ENCODE results near the gene SSBP4. TPM values are rescaled to one million over a fixed set of nuclear protein-coding genes. Genes with fewer than 3 reads are reported as not detected.

The SSBP4 gene
- total RNA-seq, 1 donor from 2014 or later: 56.6 TPM

DNA sequence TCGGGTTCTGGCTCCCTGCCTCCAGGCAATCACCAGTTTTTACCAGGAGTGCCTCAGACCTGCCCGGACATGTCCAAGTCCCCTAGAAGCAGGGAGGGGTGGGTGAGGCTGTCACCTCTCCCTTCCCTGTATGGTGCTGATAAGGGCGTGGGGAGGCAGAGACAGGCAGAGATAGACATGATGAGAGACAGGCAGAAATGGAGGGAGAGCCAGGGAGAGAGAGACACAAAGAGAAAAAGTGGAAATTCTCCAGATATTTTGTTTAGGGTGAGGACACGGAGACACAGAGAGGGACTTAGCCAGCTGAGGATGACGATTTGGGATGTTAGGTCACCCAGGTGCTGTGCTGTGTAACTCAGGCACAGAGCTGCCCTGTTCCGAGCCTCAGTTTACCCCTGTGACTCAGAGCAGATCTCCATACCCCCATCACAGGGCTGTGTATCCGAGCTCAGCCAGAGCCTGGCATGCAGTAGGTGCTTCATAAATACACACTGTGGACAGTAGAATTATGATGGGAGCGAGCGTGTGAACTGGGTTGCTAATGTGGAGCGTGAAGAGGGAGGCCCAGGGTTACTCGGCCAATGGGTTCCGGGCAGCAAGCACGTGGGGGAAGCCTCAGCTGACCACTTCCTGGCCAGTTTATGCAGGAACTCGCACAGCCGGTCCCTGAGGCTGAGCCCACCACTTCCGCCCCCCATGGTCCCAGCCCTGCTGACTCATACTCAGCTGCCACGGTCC is 45.1 kb upstream of the SSBP4 start:
- Histone ChIP-seq H3K4me3 (ENCODE audit: insufficient read depth, low read depth, low read length) (no peak overlapping the region), H2AFZ (ENCODE audit: low read depth, low read length) (peak overlapping the region; percentile 29), H3K79me2 (ENCODE audit: insufficient read depth, low read length) (no peaks in the 10 kb centered on the region), H4K20me1 (ENCODE audit: insufficient read depth, low read length) (no peaks in the 10 kb centered on the region), H3K9ac (ENCODE audit: low read length) (peak overlapping the region; percentile 72), H3K4me1 (ENCODE audit: insufficient read depth, low read length) (peaks cover 24% of the 10 kb centered on the region), H3K27ac (ENCODE audit: low read depth, low read length) (peak overlapping the region; percentile 92), H3K36me3 (ENCODE audit: insufficient read depth, low read length) (no peaks in the 10 kb centered on the region), H3K9me3 (ENCODE audit: insufficient read depth, low read depth, low read length) (no peaks in the 10 kb centered on the region), H3K4me2 (ENCODE audit: low read length) (peak overlapping the region; percentile 49), H3K27me3 (ENCODE audit: insufficient read depth, low read length) (no peaks in the 10 kb centered on the region)
- peak overlapping the region; percentile 96 for H3K27ac Mint-ChIP-seq (ENCODE audit: unreplicated experiment)
- H3K9me3 Mint-ChIP-seq (ENCODE audit: unreplicated experiment): no peaks in the 10 kb centered on the region
- peaks cover 19% of the 10 kb centered on the region for H3K4me1 Mint-ChIP-seq (ENCODE audit: low read depth, unreplicated experiment)
- TF ChIP-seq EZH2 (IDR thresholded peaks at IDR 0.05; ENCODE audit: insufficient read depth, low read length): no peak
- TF ChIP-seq, protein P1, sequence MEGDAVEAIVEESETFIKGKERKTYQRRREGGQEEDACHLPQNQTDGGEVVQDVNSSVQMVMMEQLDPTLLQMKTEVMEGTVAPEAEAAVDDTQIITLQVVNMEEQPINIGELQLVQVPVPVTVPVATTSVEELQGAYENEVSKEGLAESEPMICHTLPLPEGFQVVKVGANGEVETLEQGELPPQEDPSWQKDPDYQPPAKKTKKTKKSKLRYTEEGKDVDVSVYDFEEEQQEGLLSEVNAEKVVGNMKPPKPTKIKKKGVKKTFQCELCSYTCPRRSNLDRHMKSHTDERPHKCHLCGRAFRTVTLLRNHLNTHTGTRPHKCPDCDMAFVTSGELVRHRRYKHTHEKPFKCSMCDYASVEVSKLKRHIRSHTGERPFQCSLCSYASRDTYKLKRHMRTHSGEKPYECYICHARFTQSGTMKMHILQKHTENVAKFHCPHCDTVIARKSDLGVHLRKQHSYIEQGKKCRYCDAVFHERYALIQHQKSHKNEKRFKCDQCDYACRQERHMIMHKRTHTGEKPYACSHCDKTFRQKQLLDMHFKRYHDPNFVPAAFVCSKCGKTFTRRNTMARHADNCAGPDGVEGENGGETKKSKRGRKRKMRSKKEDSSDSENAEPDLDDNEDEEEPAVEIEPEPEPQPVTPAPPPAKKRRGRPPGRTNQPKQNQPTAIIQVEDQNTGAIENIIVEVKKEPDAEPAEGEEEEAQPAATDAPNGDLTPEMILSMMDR (IDR thresholded peaks at IDR 0.05; ENCODE audit: insufficient read depth, low read depth, low read length): no peak
- peak; percentile 99 for DNase-seq (ENCODE audit: low read depth)
- peak overlapping the region; percentile 57 for H3K4me3 Mint-ChIP-seq (ENCODE audit: unreplicated experiment)
- no peaks in the 10 kb centered on the region for H3K27me3 Mint-ChIP-seq (ENCODE audit: low read depth, unreplicated experiment)
- FAIRE-seq: no peak
- H3K36me3 Mint-ChIP-seq (ENCODE audit: low read depth, unreplicated experiment): no peaks in the 10 kb centered on the region

DNA sequence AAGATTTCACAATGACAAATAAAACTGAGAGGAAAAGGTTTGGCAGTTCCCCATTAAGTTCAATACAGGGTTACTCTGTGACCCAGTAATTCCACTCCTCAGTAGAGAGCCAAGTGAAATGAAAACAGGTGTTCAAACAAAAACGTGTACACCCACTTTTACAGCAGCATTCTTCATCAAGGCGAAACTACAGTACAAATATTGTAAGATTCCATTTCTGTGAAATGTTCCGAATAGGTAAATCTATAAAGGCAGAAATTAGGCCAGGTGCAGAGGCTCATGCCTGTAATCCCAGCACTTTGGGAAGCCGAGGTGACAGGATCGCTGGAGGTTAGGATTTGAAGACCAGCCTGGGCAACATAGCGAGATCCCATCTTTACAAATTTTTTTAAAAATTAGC is 42.2 kb upstream of the SSBP4 start:
- Histone ChIP-seq H4K20me1 (ENCODE audit: insufficient read depth, low read length) (no peaks in the 10 kb centered on the region), H3K36me3 (ENCODE audit: insufficient read depth, low read length) (no peaks in the 10 kb centered on the region), H3K79me2 (ENCODE audit: insufficient read depth, low read length) (no peaks in the 10 kb centered on the region), H3K9me3 (ENCODE audit: insufficient read depth, low read depth, low read length) (no peaks in the 10 kb centered on the region), H3K4me1 (ENCODE audit: insufficient read depth, low read length) (peaks cover 31% of the 10 kb centered on the region), H2AFZ (ENCODE audit: low read depth, low read length) (no peak overlapping the region), H3K4me3 (ENCODE audit: insufficient read depth, low read depth, low read length) (no peak overlapping the region), H3K27ac (ENCODE audit: low read depth, low read length) (no peak overlapping the region), H3K27me3 (ENCODE audit: insufficient read depth, low read length) (no peaks in the 10 kb centered on the region), H3K9ac (ENCODE audit: low read length) (no peak overlapping the region), H3K4me2 (ENCODE audit: low read length) (no peak overlapping the region)
- FAIRE-seq: no peak
- no peak overlapping the region for H3K27ac Mint-ChIP-seq (ENCODE audit: unreplicated experiment)
- H3K36me3 Mint-ChIP-seq (ENCODE audit: low read depth, unreplicated experiment): no peaks in the 10 kb centered on the region
- no peaks in the 10 kb centered on the region for H3K9me3 Mint-ChIP-seq (ENCODE audit: unreplicated experiment)
- H3K27me3 Mint-ChIP-seq (ENCODE audit: low read depth, unreplicated experiment): no peaks in the 10 kb centered on the region
- H3K4me3 Mint-ChIP-seq (ENCODE audit: unreplicated experiment): no peak overlapping the region
- no peak for DNase-seq (ENCODE audit: low read depth)
- H3K4me1 Mint-ChIP-seq (ENCODE audit: low read depth, unreplicated experiment): peaks cover 19% of the 10 kb centered on the region
- TF ChIP-seq EZH2 (IDR thresholded peaks at IDR 0.05; ENCODE audit: insufficient read depth, low read length): no peak
- TF ChIP-seq, protein P1 (IDR thresholded peaks at IDR 0.05; ENCODE audit: insufficient read depth, low read depth, low read length): no peak

All from astrocyte (in vitro differentiated cells and primary cell).